Activated CD8-positive, alpha-beta T cell treated with anti-CD3 and anti-CD28 coated beads for 36 hours (primary cell): ENCODE data around the gene ZNF467. TPM values are rescaled to one million over a fixed set of nuclear protein-coding genes. Genes with fewer than 3 reads are reported as not detected.

Experiments
- ATAC-seq: fragments of 200-7000 bp; cut with Tn5 transposase; one replicate; pipeline ENCODE4 v1.10.0; 2021; ENCODE audit warnings: mild to moderate bottlenecking, moderate library complexity
- CTCF ChIA-PET: fragments of 350-600 bp; sonication (Branson Sonifier 250); formaldehyde crosslinking; loops from one replicate; lab custom pipeline; 2021; ENCODE audit warnings: antibody characterized with exemption; lab: Charles Lee
- POLR2A ChIA-PET: fragments of 350-600 bp; sonication (Branson Sonifier 250); formaldehyde crosslinking; loops from one replicate; lab custom pipeline; 2021; ENCODE audit warnings: antibody characterized with exemption; lab: Charles Lee
- DNase-seq: peaks from one replicate; pipeline ENCODE4 v3.0.0-alpha.2; 2020
- H3K27ac Mint-ChIP-seq: one replicate; pipeline ENCODE4 v1.8.0; 2021; ENCODE audit warnings: mild to moderate bottlenecking, mixed read lengths
- H3K27me3 Mint-ChIP-seq: one replicate; pipeline ENCODE4 v1.8.0; 2021; ENCODE audit warnings: mixed read lengths
- H3K36me3 Mint-ChIP-seq: one replicate; pipeline ENCODE4 v1.8.0; 2021; ENCODE audit warnings: low read depth, mixed read lengths
- H3K4me1 Mint-ChIP-seq: one replicate; pipeline ENCODE4 v1.8.0; 2021; ENCODE audit warnings: low read depth, mixed read lengths
- H3K4me3 Mint-ChIP-seq: one replicate; pipeline ENCODE4 v1.8.0; 2021; ENCODE audit warnings: mild to moderate bottlenecking, moderate library complexity, mixed read lengths
- H3K9me3 Mint-ChIP-seq: one replicate; pipeline ENCODE4 v1.8.0; 2021; ENCODE audit warnings: mixed read lengths
- intact Hi-C: fragments of 100-400 bp; cut with micrococcal nuclease; formaldehyde crosslinking; loops from one replicate; pipeline ENCODE4 v1.10.0; 2022
- total RNA-seq, 2 experiments: library from RNA; stranded (reverse); gene quantifications; one replicate each; pipeline ENCODE4 v1.2.3, GENCODE V29; 2021
- TF ChIP-seq, protein P1 (sequence below): fragments of 200-600 bp; IDR thresholded peaks from one replicate; pipeline ENCODE4 v1.8.0; 2022; ENCODE audit warnings: antibody characterized with exemption, mild to moderate bottlenecking

ZNF467 gene
- total RNA-seq, 2 experiments from 2014 or later, result 0.09 TPM; not detected in 1

DNA sequence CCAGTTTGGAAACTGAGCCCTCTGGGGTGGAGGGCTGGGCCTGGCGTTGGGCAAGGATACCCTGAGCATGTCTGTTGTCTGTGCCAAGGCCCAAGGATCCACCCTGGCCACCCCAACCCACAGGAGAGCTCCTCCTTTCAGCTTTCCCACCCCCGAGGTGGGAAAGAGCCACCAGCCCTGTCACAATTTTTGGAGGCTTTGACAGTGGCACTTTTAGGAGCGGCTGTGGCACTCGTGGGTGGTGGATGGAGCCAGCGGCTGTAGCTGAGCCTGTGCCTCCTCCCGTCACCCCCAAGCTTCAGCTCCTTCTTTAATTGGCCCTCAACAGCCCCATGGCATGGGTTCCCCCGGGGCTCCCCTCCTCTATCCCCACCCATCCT, 46.6 kb upstream of the ZNF467 start:
- no peaks in the 10 kb centered on the region for H3K9me3 Mint-ChIP-seq

DNA sequence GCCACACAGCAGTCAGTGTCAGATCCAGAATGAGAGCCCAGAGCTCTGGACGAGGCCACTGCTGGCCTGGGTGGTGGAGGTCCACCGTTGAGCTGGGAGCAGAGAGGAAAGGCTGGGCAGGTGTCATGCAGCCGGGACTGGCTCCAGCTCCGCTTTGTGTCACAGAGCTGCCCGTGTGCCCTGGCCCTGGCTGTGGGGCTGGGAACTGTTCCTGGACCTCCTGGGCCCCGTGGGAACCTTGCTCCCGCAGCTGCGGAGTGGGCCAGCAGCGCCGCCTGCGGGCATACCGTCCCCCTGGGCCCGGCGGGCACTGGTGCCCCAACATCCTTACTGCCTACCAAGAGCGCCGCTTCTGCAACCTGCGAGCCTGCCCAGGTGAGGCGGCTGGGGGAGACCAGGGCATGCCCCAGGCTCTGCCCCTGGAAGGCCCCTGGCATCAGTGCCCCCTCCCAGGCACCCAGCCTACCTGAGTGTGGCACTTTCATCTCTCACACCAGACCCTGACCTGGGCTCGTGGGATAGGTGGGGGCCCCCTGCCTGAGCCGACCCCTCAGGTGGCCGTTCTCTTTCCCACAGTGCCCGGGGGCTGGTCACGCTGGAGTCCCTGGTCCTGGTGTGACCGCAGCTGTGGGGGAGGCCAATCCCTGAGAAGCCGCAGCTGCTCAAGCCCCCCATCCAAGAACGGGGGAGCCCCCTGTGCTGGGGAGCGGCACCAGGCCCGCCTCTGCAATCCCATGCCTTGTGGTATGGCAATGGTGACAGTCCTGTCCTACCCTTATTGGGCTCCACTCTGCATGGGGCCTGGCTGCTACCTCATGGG, 46.0 kb upstream of the ZNF467 start:
- no peak for ATAC-seq
- intact Hi-C loops, result no loop called here
- ChIA-PET POLR2A (no interaction called here), CTCF (interaction anchor here (1.2 kb wide), 1 partner anchor 12 kb away, joined by 3 read pairs; no protein-coding TSS in a partner anchor)
- no peak for DNase-seq
- TF ChIP-seq, protein P1, sequence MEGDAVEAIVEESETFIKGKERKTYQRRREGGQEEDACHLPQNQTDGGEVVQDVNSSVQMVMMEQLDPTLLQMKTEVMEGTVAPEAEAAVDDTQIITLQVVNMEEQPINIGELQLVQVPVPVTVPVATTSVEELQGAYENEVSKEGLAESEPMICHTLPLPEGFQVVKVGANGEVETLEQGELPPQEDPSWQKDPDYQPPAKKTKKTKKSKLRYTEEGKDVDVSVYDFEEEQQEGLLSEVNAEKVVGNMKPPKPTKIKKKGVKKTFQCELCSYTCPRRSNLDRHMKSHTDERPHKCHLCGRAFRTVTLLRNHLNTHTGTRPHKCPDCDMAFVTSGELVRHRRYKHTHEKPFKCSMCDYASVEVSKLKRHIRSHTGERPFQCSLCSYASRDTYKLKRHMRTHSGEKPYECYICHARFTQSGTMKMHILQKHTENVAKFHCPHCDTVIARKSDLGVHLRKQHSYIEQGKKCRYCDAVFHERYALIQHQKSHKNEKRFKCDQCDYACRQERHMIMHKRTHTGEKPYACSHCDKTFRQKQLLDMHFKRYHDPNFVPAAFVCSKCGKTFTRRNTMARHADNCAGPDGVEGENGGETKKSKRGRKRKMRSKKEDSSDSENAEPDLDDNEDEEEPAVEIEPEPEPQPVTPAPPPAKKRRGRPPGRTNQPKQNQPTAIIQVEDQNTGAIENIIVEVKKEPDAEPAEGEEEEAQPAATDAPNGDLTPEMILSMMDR, result no peak
- no peak overlapping the region for H3K27ac Mint-ChIP-seq
- no peaks in the 10 kb centered on the region for H3K27me3 Mint-ChIP-seq
- H3K36me3 Mint-ChIP-seq, result no peaks in the 10 kb centered on the region
- no peaks in the 10 kb centered on the region for H3K9me3 Mint-ChIP-seq
- no peaks in the 10 kb centered on the region for H3K4me1 Mint-ChIP-seq
- no peak overlapping the region for H3K4me3 Mint-ChIP-seq

More for the DNA sequence above, 46.6 kb upstream of the ZNF467 start:
- ChIA-PET CTCF (interaction anchor here (1.2 kb wide), 1 partner anchor 13 kb away, joined by 3 read pairs; no protein-coding TSS in a partner anchor), POLR2A (no interaction called here)
- intact Hi-C loops, result no loop called here
- Mint-ChIP-seq H3K4me3 (no peak overlapping the region), H3K36me3 (no peaks in the 10 kb centered on the region), H3K4me1 (no peaks in the 10 kb centered on the region), H3K27me3 (no peaks in the 10 kb centered on the region), H3K27ac (no peak overlapping the region)
- ATAC-seq, result no peak
- no peak for DNase-seq
- TF ChIP-seq, protein P1, result no peak

DNA sequence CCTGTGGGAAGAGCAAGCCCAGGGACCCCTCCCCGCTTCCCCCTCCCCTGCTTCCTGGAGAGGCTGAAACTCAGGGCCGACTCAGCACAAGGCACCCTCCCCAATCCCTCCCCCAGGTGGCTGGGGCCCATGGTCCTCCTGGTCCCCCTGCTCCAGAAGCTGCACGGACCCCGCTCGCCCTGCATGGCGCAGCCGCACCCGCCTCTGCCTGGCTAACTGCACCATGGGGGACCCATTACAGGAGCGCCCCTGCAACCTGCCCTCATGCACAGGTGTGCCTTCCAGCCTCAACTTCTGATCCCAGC, 45.1 kb upstream of the ZNF467 start:
- TF ChIP-seq, protein P1, result no peak
- Mint-ChIP-seq H3K27me3 (no peaks in the 10 kb centered on the region), H3K4me1 (peaks cover under 1% of the 10 kb centered on the region), H3K27ac (no peak overlapping the region), H3K4me3 (no peak overlapping the region), H3K9me3 (no peaks in the 10 kb centered on the region), H3K36me3 (no peaks in the 10 kb centered on the region)
- POLR2A ChIA-PET, result no interaction called here
- ATAC-seq (no peak), DNase-seq (no peak)
- CTCF ChIA-PET, result no interaction called here
- intact Hi-C loops, result no loop called here

DNA sequence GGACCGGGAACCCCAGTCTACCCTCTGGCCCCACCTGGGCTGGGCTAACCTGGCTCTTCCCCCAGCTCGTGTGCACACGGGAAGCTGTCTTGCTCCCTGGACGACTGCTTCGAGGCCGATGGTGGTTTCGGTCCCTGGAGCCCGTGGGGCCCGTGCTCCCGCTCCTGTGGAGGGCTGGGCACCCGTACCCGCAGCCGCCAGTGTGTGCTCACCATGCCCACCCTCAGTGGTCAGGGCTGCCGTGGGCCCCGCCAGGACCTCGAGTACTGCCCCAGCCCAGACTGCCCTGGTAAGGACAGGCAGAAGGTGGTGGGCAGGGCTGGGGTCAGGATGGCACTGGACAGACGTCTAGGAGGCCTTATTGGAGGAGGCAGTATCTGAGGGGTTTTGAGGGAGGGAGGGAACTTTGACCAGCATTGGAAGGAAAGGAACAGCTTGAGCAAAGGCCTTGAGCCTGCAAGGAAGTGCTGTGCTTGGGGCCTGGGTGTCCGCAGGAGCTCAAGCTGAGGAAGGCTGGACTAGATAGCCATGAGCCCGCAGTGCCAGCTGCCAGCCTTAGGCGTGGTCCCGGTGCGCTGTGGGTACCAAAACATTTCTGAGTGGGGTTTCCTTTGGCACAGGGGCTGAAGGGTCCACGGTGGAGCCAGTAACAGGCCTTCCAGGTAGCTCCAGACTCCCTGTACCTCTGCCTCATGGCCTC, 44.6 kb upstream of the ZNF467 start:
- no peak for ATAC-seq
- ChIA-PET CTCF (interaction anchor here (0.8 kb wide), 1 partner anchor 18 kb away, joined by 3 read pairs; no protein-coding TSS in a partner anchor), POLR2A (no interaction called here)
- intact Hi-C loops, result no loop called here
- DNase-seq, result no peak
- no peaks in the 10 kb centered on the region for H3K36me3 Mint-ChIP-seq
- H3K9me3 Mint-ChIP-seq, result no peaks in the 10 kb centered on the region
- H3K27ac Mint-ChIP-seq, result no peak overlapping the region
- peaks cover 4% of the 10 kb centered on the region for H3K4me1 Mint-ChIP-seq
- no peak overlapping the region for H3K4me3 Mint-ChIP-seq
- TF ChIP-seq, protein P1, result no peak
- no peaks in the 10 kb centered on the region for H3K27me3 Mint-ChIP-seq

DNA sequence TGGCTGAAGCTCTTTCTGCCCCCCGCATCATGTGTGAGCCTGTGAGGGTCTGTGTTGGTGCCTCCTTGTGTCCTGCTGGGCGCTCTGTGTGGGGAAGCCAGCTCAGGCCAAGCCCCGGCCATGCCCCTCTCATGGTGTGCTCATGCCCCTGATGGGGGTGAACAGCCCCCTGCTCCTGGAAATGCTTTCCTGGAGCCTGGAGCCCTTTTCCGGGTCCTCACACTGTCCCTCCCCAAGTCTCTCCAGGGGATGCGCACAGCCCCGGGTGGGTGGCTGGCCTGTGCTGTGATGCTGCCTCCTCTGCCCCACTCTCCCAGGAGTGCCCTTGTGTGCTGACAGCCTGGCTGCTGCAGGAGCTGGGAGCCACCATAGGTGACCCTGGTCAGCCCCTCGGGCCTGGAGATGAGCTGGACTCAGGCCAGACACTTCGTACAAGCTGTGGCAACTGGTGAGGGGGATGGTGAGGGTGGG, 43.9 kb upstream of the ZNF467 start:
- Mint-ChIP-seq H3K9me3 (no peaks in the 10 kb centered on the region), H3K4me3 (no peak overlapping the region), H3K27ac (no peak overlapping the region), H3K4me1 (peaks cover 7% of the 10 kb centered on the region), H3K36me3 (no peaks in the 10 kb centered on the region), H3K27me3 (no peaks in the 10 kb centered on the region)
- intact Hi-C loops, result no loop called here
- ATAC-seq (no peak), DNase-seq (no peak)
- TF ChIP-seq, protein P1, result no peak
- ChIA-PET CTCF (interaction anchor here (0.8 kb wide), 1 partner anchor 17 kb away, joined by 3 read pairs; no protein-coding TSS in a partner anchor), POLR2A (no interaction called here)
